HG03565 (cell line): ENCODE data around the gene RASSF5.
A peak's percentile ranks its signal among the peaks of the same experiment; 100 is the strongest.
"Not testable (repeated sequence)": the region's sequence is repeated elsewhere in the genome, so short reads cannot be mapped to it uniquely, and the experiment has no call there.

Experiments
- ATAC-seq: cut with Tn5 transposase; IDR thresholded peaks from one replicate; pipeline ENCODE4 v1.9.1; 2021; ENCODE audit warnings: mild to moderate bottlenecking, moderate library complexity; ENCODE audit not compliant: unreplicated experiment

RASSF5 gene

DNA sequence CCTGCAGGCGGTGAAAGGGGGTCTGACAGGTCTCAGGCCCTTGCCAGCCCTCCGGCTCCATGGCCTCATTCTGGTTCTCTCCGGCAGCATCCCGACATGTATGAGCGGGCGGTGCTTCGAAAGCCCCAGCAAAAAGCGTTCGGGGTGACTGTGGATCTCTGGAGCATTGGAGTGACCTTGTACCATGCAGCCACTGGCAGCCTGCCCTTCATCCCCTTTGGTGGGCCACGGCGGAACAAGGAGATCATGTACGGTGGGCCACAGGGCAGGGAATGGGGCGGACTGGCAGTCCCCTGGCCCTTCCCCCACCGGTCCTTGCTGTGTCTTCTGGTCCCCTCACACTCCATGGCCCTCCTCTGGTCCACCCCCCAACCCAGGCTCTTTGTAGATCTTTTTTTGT lies 30.7 kb upstream of the RASSF5 start:
- no peak for ATAC-seq

DNA sequence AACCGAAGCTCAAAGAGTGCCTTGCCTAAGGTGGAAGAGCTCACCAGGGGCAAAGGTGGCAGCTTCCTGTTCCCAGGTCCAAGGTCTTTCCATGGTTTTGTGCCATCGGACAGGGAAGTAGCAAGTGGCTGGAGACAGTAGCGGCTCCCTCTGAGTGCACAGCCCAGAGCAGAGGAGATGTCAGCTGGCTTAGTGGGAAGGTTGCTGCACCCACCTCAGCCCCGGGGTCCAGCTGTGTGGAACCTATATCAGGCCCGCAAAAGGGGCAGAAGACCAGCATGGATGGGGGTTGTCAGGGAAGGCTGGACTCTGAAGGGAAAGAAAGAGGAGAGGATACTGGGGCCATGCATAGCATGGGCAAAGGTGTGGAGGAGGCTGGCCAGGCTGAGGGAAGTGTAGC lies 30.2 kb upstream of the RASSF5 start:
- no peak for ATAC-seq

DNA sequence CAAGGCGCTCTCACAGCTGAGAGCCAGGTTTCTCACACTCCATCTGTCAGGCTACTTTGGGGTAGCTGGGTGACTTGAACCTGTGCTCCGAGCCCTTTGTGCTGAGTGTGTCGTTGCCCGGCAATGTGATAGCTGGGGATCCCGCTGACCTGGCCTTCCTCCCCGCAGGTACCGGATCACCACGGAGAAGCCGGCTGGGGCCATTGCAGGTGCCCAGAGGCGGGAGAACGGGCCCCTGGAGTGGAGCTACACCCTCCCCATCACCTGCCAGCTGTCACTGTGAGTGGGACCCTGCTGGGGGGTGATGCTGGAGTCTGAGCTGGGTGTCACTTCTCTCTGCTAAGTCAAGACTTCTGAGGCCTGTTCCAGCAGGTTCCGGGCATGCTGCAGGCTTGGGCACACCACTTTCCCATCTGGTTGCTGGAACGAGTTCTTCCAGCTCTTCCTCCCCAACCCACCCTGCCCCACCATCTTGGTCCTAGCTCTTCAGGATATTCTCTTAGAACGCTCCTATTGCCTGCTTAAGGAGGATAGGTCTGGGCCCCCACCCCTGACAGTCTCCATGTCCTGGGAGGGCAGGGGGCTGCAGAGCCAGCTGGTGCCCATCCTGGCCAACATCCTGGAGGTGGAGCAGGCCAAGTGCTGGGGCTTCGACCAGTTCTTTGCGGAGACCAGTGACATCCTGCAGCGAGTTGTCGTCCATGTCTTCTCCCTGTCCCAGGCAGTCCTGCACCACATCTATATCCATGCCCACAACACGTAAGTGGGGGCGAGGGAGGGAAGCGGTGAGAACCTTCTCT lies 29.6 kb upstream of the RASSF5 start:
- ATAC-seq = no peak

DNA sequence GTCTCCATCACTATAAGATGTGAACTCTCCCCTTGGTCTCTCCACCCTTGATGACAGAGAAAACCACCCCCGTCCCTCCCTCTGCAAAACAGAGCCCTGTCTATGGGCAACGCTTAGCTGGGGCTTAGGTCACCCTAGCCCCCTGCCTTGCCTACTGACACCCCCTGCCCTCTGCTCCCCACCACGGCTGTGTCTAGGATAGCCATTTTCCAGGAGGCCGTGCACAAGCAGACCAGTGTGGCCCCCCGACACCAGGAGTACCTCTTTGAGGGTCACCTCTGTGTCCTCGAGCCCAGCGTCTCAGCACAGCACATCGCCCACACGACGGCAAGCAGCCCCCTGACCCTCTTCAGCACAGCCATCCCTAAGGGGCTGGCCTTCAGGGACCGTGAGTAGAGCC lies 28.6 kb upstream of the RASSF5 start:
- ATAC-seq = no peak

DNA sequence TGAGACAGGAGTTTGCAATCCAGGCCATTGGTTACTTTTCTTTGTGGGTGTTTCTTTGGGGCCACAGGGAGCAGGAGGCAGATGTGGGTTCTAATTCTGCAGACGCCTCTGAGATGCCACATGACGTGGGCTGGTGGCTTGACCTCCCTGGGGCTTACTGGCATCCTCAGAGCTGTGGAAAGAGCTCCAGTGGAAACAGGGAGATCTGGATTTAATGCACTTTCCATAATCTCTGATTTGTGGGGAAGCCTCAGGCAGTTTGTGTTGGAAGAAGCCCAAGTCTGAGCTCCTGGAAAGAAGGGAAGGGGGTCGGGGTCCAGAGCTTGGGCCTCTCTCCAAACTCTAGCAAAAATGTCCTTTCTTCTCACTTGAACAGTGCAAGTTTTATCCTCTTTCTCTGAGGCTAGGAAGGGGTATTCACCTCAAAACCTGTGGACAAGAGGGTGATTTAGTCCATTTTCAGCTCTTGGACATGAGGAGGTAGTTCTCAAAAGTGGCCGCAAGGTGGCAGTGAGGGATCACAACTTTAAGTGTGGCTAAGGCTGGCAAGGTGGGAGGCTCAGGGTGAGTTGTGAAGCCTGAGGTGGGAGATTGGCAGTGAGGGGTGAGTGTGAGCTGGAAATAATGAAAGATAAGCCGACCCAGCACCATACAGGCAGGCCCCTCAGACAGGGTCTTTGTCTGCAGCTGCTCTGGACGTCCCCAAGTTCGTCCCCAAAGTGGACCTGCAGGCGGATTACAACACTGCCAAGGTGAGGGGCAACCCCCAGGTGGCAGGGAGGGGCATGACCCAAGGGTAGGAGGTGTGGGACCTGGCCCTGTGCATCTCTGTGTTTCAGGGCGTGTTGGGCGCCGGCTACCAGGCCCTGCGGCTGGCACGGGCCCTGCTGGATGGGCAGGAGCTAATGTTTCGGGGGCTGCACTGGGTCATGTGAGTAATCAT lies 27.9 kb upstream of the RASSF5 start:
- ATAC-seq = no peak

DNA sequence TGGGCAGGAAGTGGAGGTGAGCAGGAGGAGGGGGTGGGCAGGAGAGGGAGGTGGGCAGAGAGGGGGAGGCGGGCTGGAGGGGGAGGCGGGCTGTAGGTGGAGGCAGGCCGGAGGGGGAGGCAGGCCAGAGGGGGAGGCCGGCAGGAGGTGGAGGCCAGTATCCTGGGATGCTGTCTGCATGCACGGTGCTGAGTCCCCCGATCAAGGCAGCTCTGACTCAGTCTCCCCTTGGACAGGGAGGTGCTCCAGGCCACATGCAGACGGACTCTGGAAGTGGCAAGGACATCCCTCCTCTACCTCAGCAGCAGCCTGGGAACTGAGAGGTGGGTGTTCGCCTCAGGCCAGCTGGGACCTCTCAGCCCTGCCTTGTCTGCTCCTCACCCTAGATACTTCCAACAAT lies 27.1 kb upstream of the RASSF5 start:
- ATAC-seq = no peak

DNA sequence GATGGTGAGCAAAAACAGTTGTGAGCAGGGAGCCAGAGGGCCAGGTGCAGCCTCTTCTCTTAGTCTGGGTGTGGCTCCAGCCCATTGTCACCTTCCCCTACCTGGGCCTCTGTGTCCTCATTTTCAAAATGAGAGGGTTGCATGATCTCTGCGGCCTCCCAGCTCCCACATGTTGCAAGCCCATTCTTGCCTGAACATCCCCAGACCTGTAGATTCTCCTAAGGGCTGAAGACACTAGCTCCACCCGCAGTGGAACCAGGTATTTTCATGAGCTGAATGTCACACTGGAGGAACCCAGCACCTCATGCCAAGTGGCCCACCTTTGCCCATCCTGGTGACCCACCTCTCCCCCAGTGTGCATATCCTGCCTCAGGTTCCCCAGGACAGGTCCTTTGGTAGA lies 24.7 kb upstream of the RASSF5 start:
- no peak for ATAC-seq

DNA sequence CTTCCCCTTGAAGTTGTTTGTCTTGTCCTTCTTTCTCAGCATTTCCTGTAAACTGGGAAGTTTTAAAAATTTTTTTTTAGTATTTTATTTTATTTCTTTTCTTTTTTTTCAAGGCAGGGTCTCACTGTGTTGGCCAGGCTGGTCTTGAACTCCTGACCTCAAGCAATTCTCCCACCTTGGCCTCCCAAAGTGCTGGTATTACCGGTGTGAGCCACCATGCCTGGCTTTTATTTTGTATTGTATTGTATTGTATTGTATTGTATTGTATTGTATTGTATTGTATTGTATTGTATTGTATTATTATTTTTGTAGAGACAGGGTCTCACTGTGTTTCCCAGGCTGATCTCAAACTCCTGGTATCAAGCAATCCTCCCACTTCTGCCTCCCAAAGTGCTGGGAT lies 23.5 kb upstream of the RASSF5 start:
- ATAC-seq = not testable (repeated sequence)

DNA sequence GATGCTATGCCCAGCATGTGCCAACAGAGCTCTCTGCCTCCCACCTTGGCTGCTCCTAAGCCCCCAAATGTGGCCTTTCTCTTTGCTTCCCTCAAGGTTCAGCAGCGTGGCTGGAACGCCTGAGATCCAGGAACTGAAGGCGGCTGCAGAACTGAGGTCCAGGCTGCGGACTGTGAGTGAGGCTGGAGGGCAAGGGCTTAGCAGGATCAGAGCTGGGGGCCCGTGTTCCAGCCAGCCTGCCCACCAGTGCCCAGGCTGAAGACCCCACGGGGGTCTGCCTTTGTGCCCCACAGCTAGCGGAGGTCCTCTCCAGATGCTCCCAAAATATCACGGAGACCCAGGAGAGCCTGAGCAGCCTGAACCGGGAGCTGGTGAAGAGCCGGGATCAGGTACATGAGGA lies 22.4 kb upstream of the RASSF5 start:
- no peak for ATAC-seq

DNA sequence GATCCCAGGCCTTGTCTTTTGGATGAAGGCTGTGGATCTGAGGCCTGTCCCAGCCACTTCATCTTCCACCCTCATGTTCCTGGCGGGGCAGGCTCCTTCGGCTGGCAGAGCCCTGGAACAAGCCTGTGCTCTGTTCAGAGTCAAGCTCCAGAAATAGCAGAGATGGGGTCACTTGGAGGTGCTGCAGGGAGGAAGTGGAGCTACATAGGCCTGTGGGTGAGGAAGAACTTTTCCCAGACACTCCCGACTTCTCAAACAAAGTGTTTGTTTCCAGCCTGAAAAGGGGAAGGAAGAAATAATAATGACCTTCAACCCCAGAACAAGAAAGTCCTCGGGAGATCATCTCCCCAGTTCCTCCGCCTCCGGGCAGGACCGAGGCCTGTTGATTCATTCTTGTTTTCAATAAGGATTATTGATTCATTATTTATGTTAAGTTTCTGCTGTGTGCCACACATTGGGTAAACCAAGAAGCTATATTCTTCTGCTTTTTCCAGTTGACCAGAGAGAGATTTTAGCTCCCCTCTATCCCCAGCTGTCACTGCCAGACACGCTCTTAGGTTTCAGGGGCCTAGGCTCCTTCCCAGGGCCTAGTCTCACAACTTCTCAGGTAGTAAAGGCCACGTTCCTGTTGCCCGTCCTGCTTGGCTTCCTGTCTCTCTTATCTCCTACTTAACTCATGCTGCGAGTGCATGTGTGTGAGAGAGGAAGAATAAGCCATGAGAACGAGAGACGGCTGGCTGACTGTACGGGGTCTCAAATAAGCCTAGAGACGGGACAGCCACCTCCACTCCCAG lies 20.1 kb upstream of the RASSF5 start:
- ATAC-seq = no peak

DNA sequence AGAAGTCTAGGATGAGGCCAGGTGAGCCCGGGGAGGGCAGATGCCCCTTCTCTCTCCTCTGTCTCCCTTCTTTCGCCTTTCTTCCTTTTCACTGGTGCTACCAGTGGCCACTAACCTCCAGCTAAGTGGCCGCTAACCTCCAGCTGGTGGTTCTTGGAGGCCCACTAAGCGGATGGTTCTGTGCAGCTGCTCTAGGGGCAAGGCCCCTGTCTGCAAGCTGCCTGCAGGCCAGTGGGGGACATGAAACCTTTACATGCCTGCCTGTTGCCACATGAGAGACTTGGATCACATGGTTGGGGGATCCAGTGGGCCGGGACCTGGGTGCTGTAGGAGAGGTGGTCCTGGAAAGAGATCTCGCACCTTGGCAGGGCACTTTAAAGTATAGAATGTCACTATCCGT lies 19.4 kb upstream of the RASSF5 start:
- no peak for ATAC-seq

DNA sequence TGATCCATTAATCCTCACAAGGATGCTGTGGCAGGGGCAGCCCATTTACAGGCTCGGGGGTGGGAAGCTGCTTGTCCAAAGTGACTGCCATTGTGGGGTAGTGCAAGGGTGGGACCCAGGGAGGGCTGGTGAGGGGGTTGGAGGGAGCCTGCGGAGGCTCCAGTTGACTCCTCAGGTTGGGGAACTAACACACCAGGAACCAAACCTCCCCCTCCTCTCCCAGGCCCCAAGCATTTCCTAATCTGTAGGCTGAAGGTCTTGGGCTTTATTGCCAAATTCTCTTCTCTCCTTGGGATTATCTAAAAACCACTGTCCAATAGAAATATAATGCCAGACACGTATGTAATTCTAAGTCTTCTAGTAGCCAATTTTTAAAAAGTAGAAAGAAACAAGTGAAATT lies 18.9 kb upstream of the RASSF5 start:
- no peak for ATAC-seq

DNA sequence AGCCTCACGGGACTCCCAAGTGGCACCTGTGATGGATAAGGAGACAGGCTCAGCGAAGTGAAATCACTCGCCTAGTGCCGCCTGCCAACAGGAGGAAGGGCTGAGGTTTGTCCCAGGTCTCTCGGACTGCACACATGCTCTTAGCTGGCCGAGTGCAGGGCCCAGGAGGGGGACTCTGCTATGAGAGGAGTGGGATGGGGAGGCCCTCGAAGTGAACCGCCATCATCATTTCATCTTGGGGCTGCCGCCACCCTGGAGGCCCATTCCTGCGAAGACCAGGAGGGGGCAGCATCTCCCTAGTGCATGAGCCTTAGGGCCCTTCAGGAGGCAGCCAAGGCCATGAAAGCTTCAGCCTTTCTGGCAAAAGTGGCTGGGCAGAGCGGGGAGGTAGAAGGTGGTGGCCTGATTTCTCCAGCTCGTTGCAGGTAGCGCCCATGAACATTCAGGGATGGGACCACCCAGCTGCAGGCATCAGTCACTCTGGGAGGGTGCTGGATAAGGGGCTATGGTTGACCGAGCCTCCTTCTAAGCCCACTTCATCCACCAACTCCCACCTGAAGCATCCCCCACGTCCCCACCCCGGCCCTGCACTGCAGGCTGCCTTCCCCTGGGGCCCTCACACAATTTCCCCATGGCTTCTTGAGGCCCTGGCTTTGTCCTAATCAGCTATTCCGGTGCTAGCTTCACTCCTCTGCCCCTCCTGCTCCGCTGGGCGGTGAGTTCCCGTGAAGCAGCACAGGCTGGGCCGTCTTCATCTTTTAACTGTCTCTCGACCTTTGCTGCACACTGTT lies 17.2 kb upstream of the RASSF5 start:
- no peak for ATAC-seq

DNA sequence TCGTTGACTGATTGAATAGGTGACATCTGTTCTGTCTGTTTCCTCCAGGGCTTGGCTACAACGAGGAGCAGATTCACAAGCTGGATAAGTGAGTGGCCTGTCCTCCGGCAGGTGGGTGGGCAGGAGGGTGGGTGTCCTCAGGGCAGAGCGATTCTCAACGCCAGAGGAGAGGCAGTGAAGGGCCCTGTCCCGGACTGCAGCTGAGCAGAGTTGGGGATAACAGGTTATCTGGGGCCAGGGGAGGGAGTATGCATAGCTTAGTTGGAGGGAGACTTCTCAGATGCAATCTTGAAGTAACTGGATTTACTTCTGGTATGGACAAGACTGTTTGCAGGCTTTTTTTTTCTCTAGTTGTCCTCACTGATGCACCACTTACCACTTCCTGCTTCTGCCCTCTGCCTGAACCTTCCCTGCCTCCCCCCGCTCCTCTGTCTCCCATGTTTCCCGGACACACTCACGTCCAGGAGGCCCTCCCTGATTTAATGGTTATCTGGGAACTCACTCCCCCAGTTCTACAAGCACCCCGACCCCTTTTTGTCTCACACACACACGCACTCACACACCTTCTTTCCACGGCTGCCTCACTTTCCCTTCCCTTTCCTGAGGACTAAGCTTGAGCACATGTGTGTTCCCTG lies 16.4 kb upstream of the RASSF5 start:
- no peak for ATAC-seq

DNA sequence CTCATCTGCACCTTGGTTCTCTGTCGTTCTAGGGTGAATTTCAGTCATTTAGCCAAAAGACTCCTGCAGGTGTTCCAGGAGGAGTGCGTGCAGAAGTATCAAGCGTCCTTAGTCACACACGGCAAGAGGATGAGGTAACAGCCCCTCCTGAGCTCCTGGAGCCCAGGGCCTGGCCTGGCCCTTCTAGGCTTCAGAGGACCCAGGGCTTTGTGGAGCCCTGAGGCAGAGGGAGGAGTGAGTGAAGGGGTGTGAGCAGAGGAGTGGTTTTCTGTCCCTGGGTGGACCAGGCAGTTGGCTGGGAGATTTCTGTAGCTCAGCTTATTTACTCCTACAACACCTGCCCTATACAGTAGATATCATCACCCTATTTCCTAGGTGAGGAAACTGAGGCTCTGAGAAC lies 15.7 kb upstream of the RASSF5 start:
- no peak for ATAC-seq

DNA sequence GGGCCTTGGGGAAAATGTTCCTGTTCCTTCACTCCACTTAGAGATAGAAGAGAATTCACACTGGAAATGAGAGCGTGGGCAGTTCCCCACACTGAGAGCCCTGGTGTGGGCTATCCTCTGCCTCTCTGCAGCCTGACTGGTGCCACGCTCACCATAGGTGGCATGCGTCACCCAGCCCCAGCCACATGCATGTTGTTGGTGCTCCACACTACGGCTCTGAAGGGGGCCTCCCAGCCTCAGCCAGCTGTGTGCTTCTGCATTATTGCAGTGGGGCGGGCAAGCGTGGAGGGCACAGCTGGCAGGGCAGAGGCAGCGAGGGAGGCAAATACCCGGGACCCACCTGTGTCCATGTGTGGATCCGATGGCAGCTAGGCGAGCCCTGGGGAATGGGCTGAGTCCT lies 14.7 kb upstream of the RASSF5 start:
- ATAC-seq = no peak

DNA sequence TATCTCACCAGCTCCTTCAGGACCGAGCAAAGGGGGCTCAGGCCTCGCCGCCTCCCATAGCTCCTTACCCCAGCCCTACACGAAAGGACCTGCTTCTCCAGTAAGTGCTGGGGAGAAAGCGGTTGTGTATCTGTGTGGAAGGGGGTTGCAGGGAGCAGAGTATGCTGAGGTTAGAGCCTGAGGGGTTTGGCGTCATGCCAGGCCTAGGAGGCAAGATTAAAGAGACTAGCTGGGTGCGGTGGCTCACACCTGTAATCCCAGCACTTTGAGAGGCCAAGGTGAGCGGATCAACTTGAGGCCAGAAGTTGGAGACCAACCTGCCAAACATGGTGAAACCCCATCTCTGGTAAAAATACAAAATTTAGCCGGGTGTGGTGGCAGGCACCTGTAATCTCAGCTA lies 14.1 kb upstream of the RASSF5 start:
- no peak for ATAC-seq

DNA sequence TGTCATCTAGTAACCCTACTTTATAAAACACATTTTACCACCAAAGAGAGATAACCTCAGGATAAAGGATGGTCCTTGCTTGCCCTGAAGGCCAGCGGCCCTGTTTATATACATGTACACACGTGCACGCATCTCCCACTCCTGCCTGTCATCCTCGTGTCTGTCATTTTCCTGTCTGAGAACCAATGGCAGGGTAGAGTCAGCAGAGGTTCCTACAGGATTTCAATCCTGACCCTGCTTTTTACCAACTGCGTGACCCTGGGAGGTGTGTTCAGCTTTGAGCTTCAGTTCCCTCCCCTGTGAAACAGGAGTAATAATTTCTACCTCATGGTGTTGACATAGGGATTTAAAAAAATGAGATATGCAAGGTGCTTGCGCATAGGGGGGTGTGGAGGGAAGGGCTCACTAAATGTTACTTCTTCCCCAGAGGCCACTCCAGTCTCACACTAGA lies 12.3 kb upstream of the RASSF5 start:
- no peak for ATAC-seq

DNA sequence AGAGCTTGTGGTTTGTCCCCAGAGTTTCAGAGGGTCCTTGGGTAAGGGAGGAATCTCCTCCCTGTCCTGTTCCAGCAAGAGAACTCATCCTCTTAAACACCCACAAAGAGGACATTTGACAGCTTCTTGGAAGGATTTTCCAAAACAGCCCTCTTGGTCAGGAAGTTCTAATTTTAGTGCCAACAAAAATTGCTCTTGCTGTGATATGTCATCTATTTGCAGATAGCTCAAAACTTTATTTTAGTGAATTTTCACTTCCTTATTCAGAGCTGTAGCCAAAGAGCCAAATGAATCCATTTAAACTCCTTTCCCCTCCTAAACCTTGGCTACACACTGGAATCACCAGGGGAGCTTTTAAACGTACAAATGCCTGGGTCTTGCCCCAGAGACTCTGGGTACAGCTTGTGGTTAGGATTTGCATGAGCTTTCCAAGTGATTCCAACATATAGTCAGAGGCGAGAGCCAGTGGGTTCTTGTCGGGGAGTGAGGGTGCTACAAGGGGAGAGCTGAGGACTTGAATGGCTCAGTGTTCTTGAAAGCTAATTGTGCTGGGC lies 11.8 kb upstream of the RASSF5 start:
- peak; percentile 18 for ATAC-seq
